Measurements from ENCODE around the gene CDC42BPG.

- TF ChIP-seq CTCF (conservative IDR thresholded peaks at IDR 0.05; ENCODE audit: low read depth, low read length) = no peak
- TF ChIP-seq EZH2 (IDR thresholded peaks at IDR 0.05; ENCODE audit: low read length, unreplicated experiment) = no peak
These were observed 46.9 kb upstream of the CDC42BPG start for GRCh38 chr11:64891215-64891848.

All from PC-3 (cell line).